ENCODE measurements around the gene OR6S1. TPM values are rescaled to one million over a fixed set of nuclear protein-coding genes. Genes with fewer than 3 reads are reported as not detected.

Gene OR6S1
- total and polyA plus RNA-seq, 2 donors (not counting 3 experiments of a cell fraction or from before 2014, with no cell fraction given), result not detected

- Histone ChIP-seq H3K4me1 (ENCODE audit: control insufficient read depth, extremely low read depth, insufficient read depth, low read length) (peaks cover 27% of the 10 kb centered on the region), H3K79me2 (ENCODE audit: control insufficient read depth, insufficient read depth, low read length) (no peaks in the 10 kb centered on the region), H3K4me2 (ENCODE audit: insufficient read depth, low read length) (peak overlapping the region; percentile 86), H3K27ac (ENCODE audit: insufficient read depth, low read depth, low read length) (peak overlapping the region; percentile 63), H3K4me3 (replicated peaks in 1 of 3; ENCODE audit: insufficient read depth in 1 of 3, low read depth in 1 of 3, low read length in 3 of 3) (peak overlapping the region; percentile 80 to 90 (median 84)), H4K20me1 (replicated peaks; ENCODE audit: control insufficient read depth, extremely low read depth, insufficient read depth, low read length) (no peaks in the 10 kb centered on the region), H2AFZ (ENCODE audit: low read depth, low read length) (peak overlapping the region; percentile 97), H3K27me3 (ENCODE audit: control insufficient read depth in 2 of 2, insufficient read depth in 2 of 2, low read length in 2 of 2) (no peaks in the 10 kb centered on the region), H3K9me1 (replicated peaks; ENCODE audit: control insufficient read depth, extremely low read depth, insufficient read depth, low read length) (no peaks in the 10 kb centered on the region), H3K36me3 (ENCODE audit: control insufficient read depth in 2 of 2, extremely low read depth in 1 of 2, insufficient read depth in 2 of 2, low read length in 2 of 2) (no peaks in the 10 kb centered on the region), H3K9me3 (replicated peaks; ENCODE audit: control insufficient read depth, insufficient read depth, low read length) (no peaks in the 10 kb centered on the region), H3K9ac (replicated peaks; ENCODE audit: extremely low read depth, insufficient read depth, low read length) (peak overlapping the region; percentile 97)
- FAIRE-seq (no peak), DNase-seq (ENCODE audit: low read depth, low spot score) (no peak)
- ChIA-PET CTCF (interaction anchor here (0.7 to 6.4 kb wide), 8 partner anchors 20 to 286 kb away, joined by 3 to 49 read pairs (median 6); no protein-coding TSS in a partner anchor), POLR2A (interaction anchor here (1.9 kb wide), 1 partner anchor 215 kb away, joined by 6 read pairs; no protein-coding TSS in a partner anchor)
- dilution Hi-C loops (cut with MboI; ENCODE audit: extremely low pct_ligation_motif_present, low sequenced_read_pairs) (no loop called here), intact Hi-C loops (cut with micrococcal nuclease) (loop anchor here (1.0 to 2.0 kb wide), 6 partner anchors 22 to 352 kb away; partner anchors contain the start of genes CCNB1IP1 and PIP4P1)
- TF ChIP-seq POLR2A (IDR thresholded peaks at IDR 0.05; ENCODE audit: low read depth, low read length) (no peak), MYC (IDR thresholded peaks at IDR 0.05; ENCODE audit: low read depth, low read length) (no peak), JUN (IDR thresholded peaks at IDR 0.05; ENCODE audit: borderline replicate concordance, insufficient read depth, insufficient read length, low read depth) (no peak), GATA2 (IDR thresholded peaks at IDR 0.05; ENCODE audit: insufficient read depth, insufficient read length, low read depth, low read length) (no peak), FOS (IDR thresholded peaks at IDR 0.05; ENCODE audit: borderline replicate concordance, insufficient read depth, low read length) (no peak), MAX (IDR thresholded peaks at IDR 0.05; ENCODE audit: insufficient read depth, insufficient read length) (no peak), CTCF (IDR thresholded peaks at IDR 0.05; ENCODE audit: extremely low read depth in 1 of 2, insufficient read depth in 1 of 2, low read depth in 1 of 2, low read length in 2 of 2) (no peak), EZH2 (IDR thresholded peaks at IDR 0.05; ENCODE audit: borderline replicate concordance, low read depth, low read length, severe bottlenecking) (no peak)
- BruUV-seq (replicated peaks), result no TSS peak
Measured at GRCh38 chr14:20684662-20685456, 43.4 kb upstream of the OR6S1 start.
